ENCODE measurements around the gene PNPLA6.

Gene PNPLA6
- 136 to 625 (median 349) reads per million in 18 experiments for total RNA-seq

- DNase-seq: peak; percentile 92 to 95
Measured at GRCh38 chr19:7535047-7535997, at the start of gene PNPLA6. Gene PNPLA6, plus strand, starts transcription at chr19:7535717. Its CDS starts 72 bp downstream, at chr19:7535789.

GRCh38 chr19:7486923-7487322 is 48.6 kb upstream of the PNPLA6 start:
- no peak for DNase-seq

- DNase-seq: peak; percentile 84 to 91
Measured at GRCh38 chr19:7488736-7489353, 46.7 kb upstream of the PNPLA6 start, which contains the start of gene PEX11G. Gene PEX11G, minus strand, starts transcription at chr19:7489035. Its CDS starts 25 bp downstream, at chr19:7489010.

GRCh38 chr19:7489609-7490044 is 45.9 kb upstream of the PNPLA6 start:
- DNase-seq: no peak

DNA sequence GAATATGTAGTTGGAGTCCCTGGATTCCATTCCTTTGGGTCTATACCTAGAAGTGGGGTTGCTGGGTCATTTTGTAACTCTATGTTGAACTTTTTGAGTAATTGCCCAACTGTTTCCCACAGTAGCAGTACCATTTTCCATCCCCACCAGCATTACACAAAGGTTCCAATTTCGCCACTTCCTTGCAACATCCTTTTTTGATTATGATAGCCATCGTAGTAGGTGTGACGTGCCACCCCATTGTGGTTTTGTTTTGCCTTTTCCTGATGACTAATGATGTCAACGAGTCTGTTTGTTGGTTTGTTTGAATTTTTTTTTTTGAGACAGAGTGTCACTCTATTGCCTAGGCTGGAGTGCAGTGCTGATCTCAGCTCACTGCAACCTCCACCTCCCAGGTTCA is 43.4 kb upstream of the PNPLA6 start:
- DNase-seq: peak; percentile 93 to 98

- DNase-seq: no peak
Measured at GRCh38 chr19:7492558-7492957, 43.0 kb upstream of the PNPLA6 start.

GRCh38 chr19:7494416-7495098 is 41.0 kb upstream of the PNPLA6 start:
- DNase-seq: peak in 1 of 2 donors; percentile 16

DNA sequence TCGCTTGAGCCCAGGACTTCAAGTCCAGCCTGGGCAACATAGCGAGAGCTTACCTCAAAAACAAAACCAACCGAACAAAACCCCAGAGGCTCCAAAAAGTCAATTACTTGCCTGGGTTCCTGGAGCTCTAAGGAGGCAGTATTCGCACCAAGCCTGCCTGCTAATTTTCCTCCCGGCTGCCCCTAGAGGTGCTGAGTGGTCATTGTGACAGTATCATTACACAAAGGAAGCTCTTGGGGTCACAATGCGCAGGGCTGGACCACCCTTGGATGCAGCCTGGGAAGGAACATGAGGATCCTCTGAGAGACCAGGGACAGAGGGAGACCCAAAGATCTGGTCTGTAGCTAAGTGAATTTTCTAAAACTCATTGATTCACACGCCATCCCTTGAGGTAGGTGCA is 38.2 kb upstream of the PNPLA6 start:
- peak; percentile 26 to 41 for DNase-seq

- DNase-seq: peak; percentile 41 to 62
Measured at GRCh38 chr19:7500811-7501450, 34.6 kb upstream of the PNPLA6 start.

GRCh38 chr19:7502552-7502951 is 33.0 kb upstream of the PNPLA6 start:
- DNase-seq: no peak

GRCh38 chr19:7504684-7505083 is 30.8 kb upstream of the PNPLA6 start:
- no peak for DNase-seq

GRCh38 chr19:7505288-7505681 is 30.2 kb upstream of the PNPLA6 start:
- DNase-seq: no peak

GRCh38 chr19:7505682-7506384 is 29.7 kb upstream of the PNPLA6 start:
- no peak for DNase-seq

DNA sequence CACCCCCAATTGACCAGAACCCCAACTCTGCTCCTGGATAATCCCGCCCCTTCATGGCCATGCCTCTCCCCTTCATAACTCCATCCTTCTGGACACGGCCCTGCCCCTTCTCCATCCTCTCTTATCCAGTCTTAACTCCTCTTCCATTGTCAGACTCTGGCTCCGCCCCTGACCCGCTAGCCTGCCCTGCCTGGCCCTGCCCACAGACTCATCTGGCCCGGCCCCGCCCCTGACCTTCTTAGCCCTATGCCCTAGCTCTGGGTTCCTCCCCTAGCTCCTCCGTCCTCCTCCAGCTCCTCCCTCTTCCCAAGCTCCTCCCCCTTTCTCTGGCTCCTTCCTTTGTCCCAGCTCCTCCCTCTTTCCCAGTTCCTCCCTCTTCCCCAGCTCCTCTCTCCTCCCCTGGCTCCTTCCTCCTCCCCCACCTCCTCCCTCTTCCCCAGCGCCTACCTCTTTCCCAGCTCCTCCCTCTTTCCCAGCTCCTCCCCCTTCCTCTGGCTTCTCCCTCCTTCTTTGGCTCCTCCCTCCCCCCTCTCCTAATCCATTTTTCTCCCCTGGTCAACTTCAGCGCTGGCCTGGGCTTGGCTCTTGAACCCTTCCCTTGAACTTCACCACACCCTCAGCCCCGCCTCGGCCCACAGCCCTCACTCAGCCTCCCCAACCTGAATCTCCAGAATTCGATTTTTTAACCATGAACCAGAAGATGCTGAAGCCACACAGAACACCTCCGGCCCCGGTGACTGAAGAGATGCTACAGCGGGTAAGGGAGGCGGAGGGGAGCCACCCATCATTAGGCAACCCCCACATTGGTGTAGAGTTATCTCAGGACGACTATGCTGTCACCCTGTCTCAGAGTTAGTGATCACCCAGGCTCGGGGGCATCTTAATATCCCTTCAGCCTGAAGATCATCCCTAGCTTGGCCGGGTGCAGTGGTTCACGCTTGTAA is 28.9 kb upstream of the PNPLA6 start:
- peak; percentile 90 to 92 for DNase-seq

- peak; percentile 71 to 79 for DNase-seq
Measured at GRCh38 chr19:7507884-7508283, 27.6 kb upstream of the PNPLA6 start.

GRCh38 chr19:7509625-7510024 is 25.9 kb upstream of the PNPLA6 start:
- peak in 1 of 2 donors; percentile 37 for DNase-seq

GRCh38 chr19:7512400-7512851 is 23.1 kb upstream of the PNPLA6 start:
- no peak for DNase-seq

- no peak for DNase-seq
Measured at GRCh38 chr19:7513809-7514642, 21.5 kb upstream of the PNPLA6 start.

DNA sequence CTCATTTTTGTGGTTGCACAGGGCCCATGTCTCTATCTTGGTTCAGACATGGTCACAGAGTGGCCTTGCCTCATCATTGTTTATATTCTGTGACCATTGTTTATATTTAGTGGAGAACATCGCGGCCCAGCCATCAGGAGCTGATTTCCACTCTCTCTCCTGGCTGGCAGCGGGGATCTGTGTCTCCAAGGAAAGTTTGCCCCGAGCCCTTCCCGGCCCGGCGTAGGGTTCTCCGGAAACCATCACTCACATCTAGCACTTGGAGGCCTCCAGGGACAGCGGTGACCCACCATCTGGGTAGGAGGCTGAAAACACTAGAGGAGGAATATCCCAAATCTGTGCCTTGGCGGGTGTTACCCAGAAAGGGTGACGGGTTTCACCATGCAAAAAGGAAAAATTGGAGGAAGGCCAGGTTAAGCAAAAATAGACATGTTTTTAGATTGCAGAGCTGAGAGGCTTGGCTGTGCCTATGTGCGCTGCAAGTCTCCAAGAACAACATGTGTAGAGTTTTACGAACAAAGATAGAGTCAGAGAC is 20.3 kb upstream of the PNPLA6 start:
- DNase-seq: no peak
